ENCODE measurements around the gene ZBTB7C.

Gene ZBTB7C

GRCh38 chr18:48007955-48008701 lies 401.1 kb downstream of the ZBTB7C start (continued):
- TF ChIP-seq ZNF2 (tag by site-specific recombination; IDR thresholded peaks at IDR 0.05) (no peak), IKZF3 (tag by site-specific recombination; IDR thresholded peaks at IDR 0.05) (no peak), FEZF1 (tag by site-specific recombination; IDR thresholded peaks at IDR 0.05) (no peak), ZNF791 (tag by site-specific recombination; IDR thresholded peaks at IDR 0.05) (no peak), ELK4 (IDR thresholded peaks at IDR 0.05; ENCODE audit: borderline replicate concordance, low read depth, low read length) (no peak), SCRT1 (tag by site-specific recombination; IDR thresholded peaks at IDR 0.05; ENCODE audit: borderline replicate concordance) (no peak), YY2 (tag by site-specific recombination; IDR thresholded peaks at IDR 0.05) (no peak), GLI4 (tag by site-specific recombination; IDR thresholded peaks at IDR 0.05) (no peak), ZNF37A (tag by site-specific recombination; IDR thresholded peaks at IDR 0.05) (no peak), ZNF391 (tag by site-specific recombination; IDR thresholded peaks at IDR 0.05; ENCODE audit: borderline replicate concordance, low read depth) (no peak), ZNF184 (tag by site-specific recombination; IDR thresholded peaks at IDR 0.05) (no peak), ZNF558 (tag by site-specific recombination; IDR thresholded peaks at IDR 0.05) (no peak), ZNF529 (tag by site-specific recombination; IDR thresholded peaks at IDR 0.05; ENCODE audit: insufficient replicate concordance) (no peak), ZNF302 (tag by site-specific recombination; IDR thresholded peaks at IDR 0.05; ENCODE audit: low read depth) (no peak), SP3 (tag by site-specific recombination; IDR thresholded peaks at IDR 0.05) (peak; percentile 67), ZNF521 (tag by site-specific recombination; IDR thresholded peaks at IDR 0.05) (no peak), EGR2 (tag by site-specific recombination; IDR thresholded peaks at IDR 0.05; ENCODE audit: low read depth) (0 out of 2 replicates have a peak, but pooled peaks have one; percentile 36), ZNF16 (tag by site-specific recombination; IDR thresholded peaks at IDR 0.05; ENCODE audit: low read depth) (no peak), ZNF404 (tag by site-specific recombination; IDR thresholded peaks at IDR 0.05) (no peak), ATF2 (tag by site-specific recombination; IDR thresholded peaks at IDR 0.05; ENCODE audit: low read depth) (no peak), KLF8 (tag by site-specific recombination; IDR thresholded peaks at IDR 0.05) (no peak; the same call in 1 of the 2 replicates)
- TF ChIP-seq, protein P1, sequence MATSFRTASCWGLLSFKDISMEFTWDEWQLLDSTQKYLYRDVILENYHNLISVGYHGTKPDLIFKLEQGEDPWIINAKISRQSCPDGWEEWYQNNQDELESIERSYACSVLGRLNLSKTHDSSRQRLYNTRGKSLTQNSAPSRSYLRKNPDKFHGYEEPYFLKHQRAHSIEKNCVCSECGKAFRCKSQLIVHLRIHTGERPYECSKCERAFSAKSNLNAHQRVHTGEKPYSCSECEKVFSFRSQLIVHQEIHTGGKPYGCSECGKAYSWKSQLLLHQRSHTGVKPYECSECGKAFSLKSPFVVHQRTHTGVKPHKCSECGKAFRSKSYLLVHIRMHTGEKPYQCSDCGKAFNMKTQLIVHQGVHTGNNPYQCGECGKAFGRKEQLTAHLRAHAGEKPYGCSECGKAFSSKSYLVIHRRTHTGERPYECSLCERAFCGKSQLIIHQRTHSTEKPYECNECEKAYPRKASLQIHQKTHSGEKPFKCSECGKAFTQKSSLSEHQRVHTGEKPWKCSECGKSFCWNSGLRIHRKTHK (tag by site-specific recombination; IDR thresholded peaks at IDR 0.05), result no peak
- TF ChIP-seq, protein P2, sequence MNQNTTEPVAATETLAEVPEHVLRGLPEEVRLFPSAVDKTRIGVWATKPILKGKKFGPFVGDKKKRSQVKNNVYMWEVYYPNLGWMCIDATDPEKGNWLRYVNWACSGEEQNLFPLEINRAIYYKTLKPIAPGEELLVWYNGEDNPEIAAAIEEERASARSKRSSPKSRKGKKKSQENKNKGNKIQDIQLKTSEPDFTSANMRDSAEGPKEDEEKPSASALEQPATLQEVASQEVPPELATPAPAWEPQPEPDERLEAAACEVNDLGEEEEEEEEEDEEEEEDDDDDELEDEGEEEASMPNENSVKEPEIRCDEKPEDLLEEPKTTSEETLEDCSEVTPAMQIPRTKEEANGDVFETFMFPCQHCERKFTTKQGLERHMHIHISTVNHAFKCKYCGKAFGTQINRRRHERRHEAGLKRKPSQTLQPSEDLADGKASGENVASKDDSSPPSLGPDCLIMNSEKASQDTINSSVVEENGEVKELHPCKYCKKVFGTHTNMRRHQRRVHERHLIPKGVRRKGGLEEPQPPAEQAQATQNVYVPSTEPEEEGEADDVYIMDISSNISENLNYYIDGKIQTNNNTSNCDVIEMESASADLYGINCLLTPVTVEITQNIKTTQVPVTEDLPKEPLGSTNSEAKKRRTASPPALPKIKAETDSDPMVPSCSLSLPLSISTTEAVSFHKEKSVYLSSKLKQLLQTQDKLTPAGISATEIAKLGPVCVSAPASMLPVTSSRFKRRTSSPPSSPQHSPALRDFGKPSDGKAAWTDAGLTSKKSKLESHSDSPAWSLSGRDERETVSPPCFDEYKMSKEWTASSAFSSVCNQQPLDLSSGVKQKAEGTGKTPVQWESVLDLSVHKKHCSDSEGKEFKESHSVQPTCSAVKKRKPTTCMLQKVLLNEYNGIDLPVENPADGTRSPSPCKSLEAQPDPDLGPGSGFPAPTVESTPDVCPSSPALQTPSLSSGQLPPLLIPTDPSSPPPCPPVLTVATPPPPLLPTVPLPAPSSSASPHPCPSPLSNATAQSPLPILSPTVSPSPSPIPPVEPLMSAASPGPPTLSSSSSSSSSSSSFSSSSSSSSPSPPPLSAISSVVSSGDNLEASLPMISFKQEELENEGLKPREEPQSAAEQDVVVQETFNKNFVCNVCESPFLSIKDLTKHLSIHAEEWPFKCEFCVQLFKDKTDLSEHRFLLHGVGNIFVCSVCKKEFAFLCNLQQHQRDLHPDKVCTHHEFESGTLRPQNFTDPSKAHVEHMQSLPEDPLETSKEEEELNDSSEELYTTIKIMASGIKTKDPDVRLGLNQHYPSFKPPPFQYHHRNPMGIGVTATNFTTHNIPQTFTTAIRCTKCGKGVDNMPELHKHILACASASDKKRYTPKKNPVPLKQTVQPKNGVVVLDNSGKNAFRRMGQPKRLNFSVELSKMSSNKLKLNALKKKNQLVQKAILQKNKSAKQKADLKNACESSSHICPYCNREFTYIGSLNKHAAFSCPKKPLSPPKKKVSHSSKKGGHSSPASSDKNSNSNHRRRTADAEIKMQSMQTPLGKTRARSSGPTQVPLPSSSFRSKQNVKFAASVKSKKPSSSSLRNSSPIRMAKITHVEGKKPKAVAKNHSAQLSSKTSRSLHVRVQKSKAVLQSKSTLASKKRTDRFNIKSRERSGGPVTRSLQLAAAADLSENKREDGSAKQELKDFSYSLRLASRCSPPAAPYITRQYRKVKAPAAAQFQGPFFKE (tag by site-specific recombination; IDR thresholded peaks at IDR 0.05; ENCODE audit: borderline replicate concordance), result no peak
- TF ChIP-seq, protein P3, sequence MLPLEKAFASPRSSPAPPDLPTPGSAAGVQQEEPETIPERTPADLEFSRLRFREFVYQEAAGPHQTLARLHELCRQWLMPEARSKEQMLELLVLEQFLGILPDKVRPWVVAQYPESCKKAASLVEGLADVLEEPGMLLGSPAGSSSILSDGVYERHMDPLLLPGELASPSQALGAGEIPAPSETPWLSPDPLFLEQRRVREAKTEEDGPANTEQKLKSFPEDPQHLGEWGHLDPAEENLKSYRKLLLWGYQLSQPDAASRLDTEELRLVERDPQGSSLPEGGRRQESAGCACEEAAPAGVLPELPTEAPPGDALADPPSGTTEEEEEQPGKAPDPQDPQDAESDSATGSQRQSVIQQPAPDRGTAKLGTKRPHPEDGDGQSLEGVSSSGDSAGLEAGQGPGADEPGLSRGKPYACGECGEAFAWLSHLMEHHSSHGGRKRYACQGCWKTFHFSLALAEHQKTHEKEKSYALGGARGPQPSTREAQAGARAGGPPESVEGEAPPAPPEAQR (tag by site-specific recombination; IDR thresholded peaks at IDR 0.05), result no peak
- TF ChIP-seq, protein P4, sequence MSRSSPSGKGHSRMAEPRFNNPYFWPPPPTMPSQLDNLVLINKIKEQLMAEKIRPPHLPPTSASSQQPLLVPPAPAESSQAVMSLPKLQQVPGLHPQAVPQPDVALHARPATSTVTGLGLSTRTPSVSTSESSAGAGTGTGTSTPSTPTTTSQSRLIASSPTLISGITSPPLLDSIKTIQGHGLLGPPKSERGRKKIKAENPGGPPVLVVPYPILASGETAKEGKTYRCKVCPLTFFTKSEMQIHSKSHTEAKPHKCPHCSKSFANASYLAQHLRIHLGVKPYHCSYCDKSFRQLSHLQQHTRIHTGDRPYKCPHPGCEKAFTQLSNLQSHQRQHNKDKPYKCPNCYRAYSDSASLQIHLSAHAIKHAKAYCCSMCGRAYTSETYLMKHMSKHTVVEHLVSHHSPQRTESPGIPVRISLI (tag by site-specific recombination; IDR thresholded peaks at IDR 0.05), result no peak
- TF ChIP-seq, protein P5, sequence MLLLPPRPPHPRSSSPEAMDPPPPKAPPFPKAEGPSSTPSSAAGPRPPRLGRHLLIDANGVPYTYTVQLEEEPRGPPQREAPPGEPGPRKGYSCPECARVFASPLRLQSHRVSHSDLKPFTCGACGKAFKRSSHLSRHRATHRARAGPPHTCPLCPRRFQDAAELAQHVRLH (tag by site-specific recombination; IDR thresholded peaks at IDR 0.05), result no peak
